PC-9 (cell line): Measurements from ENCODE around the gene CCDC60. TPM values are rescaled to one million over a fixed set of nuclear protein-coding genes. Genes with fewer than 3 reads are reported as not detected.

Experiments used
- BruUV-seq: library from RNA; stranded (reverse); fragments of 400-500 nt; replicated peaks from 2 replicates; lab custom pipeline; 2021; lab: Mats Ljungman, UMichigan
- CTCF ChIA-PET: fragments of 300-600 bp; sonication (Branson Sonifier 250); formaldehyde crosslinking; loops from one replicate; lab custom pipeline; 2022; ENCODE audit warnings: antibody characterized with exemption; lab: Charles Lee
- POLR2A ChIA-PET: fragments of 300-600 bp; sonication (Branson Sonifier 250); formaldehyde crosslinking; loops from one replicate; lab custom pipeline; 2022; ENCODE audit warnings: antibody characterized with exemption; ENCODE audit not compliant: unreplicated experiment; lab: Charles Lee
- DNase-seq, 2 experiments: peaks; one replicate each; pipeline versions ENCODE4 v3.0.0 to v3.0.0-alpha.2; 2015 to 2022; ENCODE audit warnings: mixed read lengths in 1 of 2
- H2AFZ ChIP-seq: fragments of 200-600 bp; sonication (generic); 2 replicates; pipeline ENCODE4 v1.8.1; 2017; ENCODE audit warnings: antibody characterized with exemption
- H3F3A ChIP-seq: fragments of 200-600 bp; sonication (generic); 2 replicates; pipeline ENCODE4 v1.8.1; 2017; ENCODE audit warnings: antibody characterized with exemption, mild to moderate bottlenecking, low read depth; ENCODE audit not compliant: insufficient read depth
- H3K27ac ChIP-seq: fragments of 200-600 bp; sonication (generic); 2 replicates; pipeline ENCODE4 v1.6.1; 2016; ENCODE audit warnings: mixed run types
- H3K27me3 ChIP-seq: fragments of 200-600 bp; sonication (generic); 2 replicates; pipeline ENCODE4 v1.6.1; 2016; ENCODE audit warnings: low read depth, mixed run types; ENCODE audit not compliant: insufficient read depth
- H3K36me3 ChIP-seq: fragments of 200-600 bp; sonication (generic); 2 replicates; pipeline ENCODE4 v1.6.1; 2016; ENCODE audit warnings: low read depth, mixed run types
- H3K4me1 ChIP-seq: fragments of 200-600 bp; sonication (generic); replicated peaks from 2 replicates; pipeline ENCODE4 v1.6.1; 2016; ENCODE audit warnings: mixed run types; ENCODE audit not compliant: insufficient read depth
- H3K4me2 ChIP-seq: fragments of 200-600 bp; sonication (generic); 2 replicates; pipeline ENCODE4 v1.6.1; 2017; ENCODE audit warnings: mixed run types
- H3K4me3 ChIP-seq: fragments of 200-600 bp; sonication (generic); 2 replicates; pipeline ENCODE4 v1.6.1; 2016; ENCODE audit warnings: mixed run types
- H3K79me2 ChIP-seq: fragments of 200-600 bp; sonication (generic); 2 replicates; pipeline ENCODE4 v1.6.1; 2017; ENCODE audit warnings: low read depth, mixed run types
- H3K9me2 ChIP-seq: fragments of 200-600 bp; sonication (generic); 2 replicates; pipeline ENCODE4 v1.8.1; 2017; ENCODE audit warnings: mild to moderate bottlenecking; ENCODE audit not compliant: insufficient read depth
- H3K9me3 ChIP-seq: fragments of 200-600 bp; sonication (generic); 2 replicates; pipeline ENCODE4 v1.8.1; 2016; ENCODE audit warnings: low read depth; ENCODE audit not compliant: insufficient read depth
- H4K20me1 ChIP-seq: fragments of 200-600 bp; sonication (generic); 2 replicates; pipeline ENCODE4 v1.8.1; 2017; ENCODE audit not compliant: insufficient read depth
- EZH2 ChIP-seq: fragments of 200-600 bp; sonication (generic); IDR thresholded peaks from 2 replicates; pipeline ENCODE4 v1.8.0; 2017; ENCODE audit warnings: antibody characterized with exemption, low read depth
- intact Hi-C: fragments of 100-400 bp; cut with micrococcal nuclease; formaldehyde crosslinking; loops from one replicate; pipeline ENCODE4 v1.10.0; 2022; ENCODE audit not compliant: unreplicated experiment
- total RNA-seq: library from RNA; stranded (reverse); gene quantifications from 2 replicates; pipeline ENCODE4 v1.2.3, GENCODE V29; 2021
- TF ChIP-seq, protein P1 (sequence below): fragments of 200-600 bp; sonication (generic); conservative IDR thresholded peaks from 2 replicates; pipeline ENCODE4 v1.6.1; 2017; ENCODE audit warnings: mixed run types, antibody characterized with exemption, mild to moderate bottlenecking, moderate library complexity

The CCDC60 gene
- total RNA-seq, 1 experiment from 2014 or later = not detected

DNA sequence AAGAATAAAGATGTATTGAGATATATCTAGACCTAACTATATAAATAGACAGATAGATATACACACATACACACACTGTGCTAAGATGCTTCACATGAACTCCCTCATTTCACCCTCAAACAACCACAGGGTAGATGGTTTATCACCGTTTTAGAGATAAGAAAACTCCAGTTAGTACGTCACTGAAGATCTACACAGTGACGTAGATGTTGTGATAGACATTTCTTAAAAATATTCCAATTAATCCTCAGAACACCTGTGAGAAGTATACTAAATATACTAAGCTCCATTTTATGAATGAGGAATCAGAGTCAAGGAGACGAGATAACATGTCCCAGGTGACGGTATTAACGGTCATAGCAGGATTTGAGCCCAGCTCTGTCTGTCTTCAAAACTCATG is 31.5 kb downstream of the CCDC60 start:
- no peaks in the 10 kb centered on the region for H3K9me2 ChIP-seq
- ChIA-PET POLR2A (no interaction called here), CTCF (no interaction called here)
- H3K27ac ChIP-seq = no peak overlapping the region
- H3K27me3 ChIP-seq = peaks cover 44% of the 10 kb centered on the region
- H3K4me2 ChIP-seq = no peak overlapping the region
- DNase-seq = no peak
- no peaks in the 10 kb centered on the region for H3K36me3 ChIP-seq
- no peak overlapping the region for H2AFZ ChIP-seq
- H3K9me3 ChIP-seq = no peaks in the 10 kb centered on the region
- peaks cover 6% of the 10 kb centered on the region; the same call in 1 of the 2 replicates for H4K20me1 ChIP-seq
- no TSS peak for BruUV-seq
- TF ChIP-seq EZH2 = no peak
- TF ChIP-seq, protein P1, sequence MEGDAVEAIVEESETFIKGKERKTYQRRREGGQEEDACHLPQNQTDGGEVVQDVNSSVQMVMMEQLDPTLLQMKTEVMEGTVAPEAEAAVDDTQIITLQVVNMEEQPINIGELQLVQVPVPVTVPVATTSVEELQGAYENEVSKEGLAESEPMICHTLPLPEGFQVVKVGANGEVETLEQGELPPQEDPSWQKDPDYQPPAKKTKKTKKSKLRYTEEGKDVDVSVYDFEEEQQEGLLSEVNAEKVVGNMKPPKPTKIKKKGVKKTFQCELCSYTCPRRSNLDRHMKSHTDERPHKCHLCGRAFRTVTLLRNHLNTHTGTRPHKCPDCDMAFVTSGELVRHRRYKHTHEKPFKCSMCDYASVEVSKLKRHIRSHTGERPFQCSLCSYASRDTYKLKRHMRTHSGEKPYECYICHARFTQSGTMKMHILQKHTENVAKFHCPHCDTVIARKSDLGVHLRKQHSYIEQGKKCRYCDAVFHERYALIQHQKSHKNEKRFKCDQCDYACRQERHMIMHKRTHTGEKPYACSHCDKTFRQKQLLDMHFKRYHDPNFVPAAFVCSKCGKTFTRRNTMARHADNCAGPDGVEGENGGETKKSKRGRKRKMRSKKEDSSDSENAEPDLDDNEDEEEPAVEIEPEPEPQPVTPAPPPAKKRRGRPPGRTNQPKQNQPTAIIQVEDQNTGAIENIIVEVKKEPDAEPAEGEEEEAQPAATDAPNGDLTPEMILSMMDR = no peak
- H3K79me2 ChIP-seq = no peaks in the 10 kb centered on the region
- no peaks in the 10 kb centered on the region for H3K4me1 ChIP-seq
- no peak overlapping the region for H3K4me3 ChIP-seq
- H3F3A ChIP-seq = no peaks in the 10 kb centered on the region
- intact Hi-C loops = no loop called here

GRCh38 chr12:119369161-119369560 is 34.6 kb downstream of the CCDC60 start:
- TF ChIP-seq, protein P1 = no peak
- no peak for TF ChIP-seq EZH2
- H3K27me3 ChIP-seq = peaks cover 46% of the 10 kb centered on the region
- DNase-seq = no peak
- H3K9me2 ChIP-seq = no peaks in the 10 kb centered on the region
- ChIA-PET CTCF (no interaction called here), POLR2A (no interaction called here)
- intact Hi-C loops = no loop called here
- H4K20me1 ChIP-seq = peaks cover 6% of the 10 kb centered on the region; the same call in 1 of the 2 replicates
- no peaks in the 10 kb centered on the region for H3K36me3 ChIP-seq
- no peaks in the 10 kb centered on the region for H3K79me2 ChIP-seq
- BruUV-seq = no TSS peak
- no peaks in the 10 kb centered on the region for H3F3A ChIP-seq
- no peaks in the 10 kb centered on the region for H3K9me3 ChIP-seq
- H3K4me1 ChIP-seq = no peaks in the 10 kb centered on the region
- no peak overlapping the region for H2AFZ ChIP-seq
- H3K4me3 ChIP-seq = no peak overlapping the region
- H3K27ac ChIP-seq = no peak overlapping the region
- no peak overlapping the region for H3K4me2 ChIP-seq

GRCh38 chr12:119369907-119370546 is 35.5 kb downstream of the CCDC60 start:
- H3K79me2 ChIP-seq = no peaks in the 10 kb centered on the region
- no peak overlapping the region for H3K27ac ChIP-seq
- intact Hi-C loops = no loop called here
- H3K4me3 ChIP-seq = no peak overlapping the region
- no TSS peak for BruUV-seq
- no peak for DNase-seq
- peaks cover 6% of the 10 kb centered on the region; the same call in 1 of the 2 replicates for H4K20me1 ChIP-seq
- H3K4me2 ChIP-seq = no peak overlapping the region
- TF ChIP-seq EZH2 = no peak
- TF ChIP-seq, protein P1 = no peak
- POLR2A ChIA-PET = no interaction called here
- no peaks in the 10 kb centered on the region for H3K4me1 ChIP-seq
- H3K9me2 ChIP-seq = no peaks in the 10 kb centered on the region
- CTCF ChIA-PET = no interaction called here
- no peaks in the 10 kb centered on the region for H3F3A ChIP-seq
- no peak overlapping the region for H2AFZ ChIP-seq
- H3K9me3 ChIP-seq = no peaks in the 10 kb centered on the region
- H3K27me3 ChIP-seq = peaks cover 47% of the 10 kb centered on the region
- no peaks in the 10 kb centered on the region for H3K36me3 ChIP-seq
